GM21528 (cell line): ENCODE measurements around the gene CCDC122.

Source experiments
- ATAC-seq: cut with Tn5 transposase; IDR thresholded peaks from one replicate; pipeline ENCODE4 v1.9.1; 2021; ENCODE audit warnings: mild to moderate bottlenecking, moderate library complexity; ENCODE audit not compliant: unreplicated experiment, low FRiP score

CCDC122 gene

DNA sequence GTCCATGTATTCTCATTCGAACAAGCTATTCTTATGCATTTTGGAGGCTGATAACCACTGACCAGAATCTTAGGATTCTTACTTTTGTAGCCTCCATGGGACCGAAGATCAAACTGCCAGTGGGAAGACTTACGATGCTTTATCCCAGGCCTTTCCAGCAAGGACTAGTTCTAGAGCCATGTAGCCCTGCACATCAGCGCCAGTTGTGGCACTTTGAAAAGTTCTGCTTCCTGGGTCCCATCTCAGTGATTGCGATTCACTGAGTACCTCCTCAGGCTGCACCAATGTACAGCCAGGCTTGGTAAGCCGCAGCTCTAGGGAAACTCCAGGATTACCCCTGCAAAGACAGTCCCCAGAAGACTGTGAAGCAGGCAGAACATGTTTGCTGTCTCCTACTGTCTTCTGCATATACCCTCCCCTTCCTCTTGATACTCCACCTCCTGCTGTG lies 73.8 kb downstream of the CCDC122 start:
- no peak for ATAC-seq

DNA sequence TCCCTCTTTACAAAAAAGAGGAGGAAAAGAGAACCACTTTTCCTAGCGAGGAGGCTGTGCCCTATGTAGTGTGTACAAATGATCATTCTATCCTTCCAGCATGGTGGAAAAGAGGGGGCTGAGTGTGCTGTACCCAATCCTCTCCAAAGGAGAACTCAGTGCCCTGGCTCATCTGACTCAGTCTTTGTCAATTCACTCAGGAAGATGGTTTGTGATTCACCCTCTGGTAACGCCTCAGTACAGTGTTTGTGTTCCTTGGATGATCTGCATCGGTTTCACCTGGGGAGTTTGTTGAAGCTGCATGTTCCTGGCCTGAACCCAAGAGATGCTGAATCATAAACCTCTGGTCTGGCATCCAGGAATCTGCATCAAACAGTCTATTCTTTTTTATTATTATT lies 74.5 kb downstream of the CCDC122 start:
- ATAC-seq: no peak

DNA sequence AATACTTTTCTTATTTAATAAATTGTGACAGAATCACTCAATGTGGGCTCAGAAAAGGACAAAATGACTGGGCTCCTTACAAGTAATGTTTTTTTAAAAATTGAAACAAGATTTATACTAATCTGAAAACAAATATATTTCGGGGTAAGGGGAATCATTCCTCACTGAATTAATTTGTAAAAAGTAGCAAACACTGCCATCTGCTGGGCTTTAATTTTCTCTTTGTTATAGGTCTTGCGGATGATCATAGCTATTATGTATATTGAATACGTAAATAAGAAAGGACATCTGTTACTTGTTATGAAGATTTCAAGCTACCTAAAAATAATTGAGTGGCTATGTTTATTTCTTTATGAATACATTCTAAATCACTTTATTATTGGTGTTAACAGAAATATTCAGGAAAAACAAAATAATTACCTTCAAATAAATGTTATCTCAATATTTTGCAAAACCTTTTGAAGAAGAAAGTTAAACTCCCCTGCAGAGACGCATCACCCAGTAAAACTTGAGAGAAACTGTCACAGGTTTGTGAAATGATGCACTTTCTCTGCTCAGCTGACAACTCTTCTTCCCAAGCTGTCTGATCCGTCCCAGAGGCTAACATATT lies 75.0 kb downstream of the CCDC122 start:
- ATAC-seq: no peak

DNA sequence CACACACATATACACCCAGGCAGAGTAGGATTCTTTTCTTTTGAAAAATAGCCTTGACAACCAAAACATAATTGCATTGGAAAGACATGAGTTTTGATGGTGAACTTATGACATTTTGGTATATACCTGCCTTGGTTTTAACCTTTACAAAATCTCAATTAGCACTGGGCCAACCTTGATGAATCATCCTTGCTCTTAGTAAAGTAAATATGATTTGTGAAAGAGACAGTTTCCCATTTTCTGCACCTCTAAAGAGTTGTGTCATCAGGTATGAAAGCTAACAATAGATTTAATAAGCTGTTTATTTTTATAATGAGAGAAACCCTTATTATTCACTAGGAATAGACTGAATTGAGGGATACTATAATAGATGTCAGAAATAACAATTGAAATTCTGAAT lies 77.0 kb downstream of the CCDC122 start:
- ATAC-seq: no peak

DNA sequence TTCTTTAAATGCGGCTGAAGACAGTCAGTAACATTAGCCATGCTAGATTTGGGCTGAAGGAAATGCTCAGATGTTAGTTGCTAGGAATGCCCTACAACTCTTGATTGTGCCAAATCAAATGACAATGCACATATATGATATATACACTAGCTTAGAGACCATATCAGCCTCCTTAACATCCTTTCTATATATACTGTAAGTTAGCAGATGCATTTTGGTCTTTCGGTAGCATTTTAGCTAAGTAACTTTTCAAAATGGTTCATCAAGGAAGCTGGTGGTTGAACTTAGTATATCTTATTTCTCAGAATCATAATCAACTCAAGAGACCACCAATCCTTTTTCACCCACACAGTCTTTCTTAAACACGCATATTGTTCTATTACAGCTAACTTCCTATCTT lies 78.7 kb downstream of the CCDC122 start:
- ATAC-seq: no peak

DNA sequence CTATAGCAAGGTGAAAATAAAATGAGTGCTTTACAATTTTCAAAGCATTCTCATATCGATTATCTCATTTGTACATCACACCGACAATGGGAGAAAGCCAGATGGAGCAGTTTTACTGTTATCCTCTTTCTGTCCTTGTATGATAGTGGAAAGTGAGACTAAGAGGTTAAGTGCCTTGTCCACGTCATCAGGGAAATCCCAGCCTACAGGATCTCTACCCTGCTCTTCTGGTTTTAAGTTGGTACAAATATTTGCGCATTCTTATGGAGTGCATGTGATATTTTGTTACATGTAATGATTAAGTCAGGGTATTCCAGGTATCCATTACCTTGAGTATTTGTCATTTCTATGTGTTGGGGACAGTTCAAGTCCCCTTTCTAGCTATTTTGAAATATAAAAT lies 80.3 kb downstream of the CCDC122 start:
- no peak for ATAC-seq

DNA sequence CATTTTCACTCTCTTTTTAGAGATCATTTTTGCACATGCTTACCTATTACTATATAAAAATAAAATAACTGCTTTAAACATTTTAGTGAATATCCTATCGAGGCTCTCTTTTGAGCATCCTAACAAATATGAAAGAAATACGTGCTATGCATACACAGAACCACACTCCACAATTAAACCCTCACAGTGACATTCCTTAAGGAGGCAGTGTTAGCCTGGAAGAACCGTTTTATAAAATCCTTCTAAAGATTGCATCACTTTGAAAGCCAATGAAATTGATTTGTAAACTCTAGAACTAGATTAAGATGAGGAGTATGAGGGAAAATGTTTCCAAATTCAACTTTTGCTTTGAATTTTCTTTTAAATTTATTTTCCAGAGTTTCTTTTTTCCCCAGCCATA lies 81.7 kb downstream of the CCDC122 start:
- no peak for ATAC-seq

DNA sequence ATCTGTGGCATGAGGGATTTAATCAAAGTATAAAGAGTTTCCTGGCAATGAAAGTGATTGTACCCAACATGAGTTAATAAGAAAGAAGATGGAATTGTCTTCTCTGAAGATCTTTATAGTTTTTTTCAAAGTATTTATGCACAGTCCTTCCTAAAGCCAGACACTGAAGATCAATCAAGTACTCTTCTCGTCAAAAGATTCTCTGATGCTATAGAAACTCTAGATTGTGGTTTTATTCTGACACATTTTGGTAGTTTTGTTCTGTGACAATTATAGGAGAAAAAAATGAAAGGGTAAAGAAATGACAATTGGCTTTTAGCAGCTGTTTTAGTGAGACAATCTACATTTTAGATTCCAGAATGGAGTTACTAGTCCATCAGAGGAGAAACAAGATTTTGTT lies 82.4 kb downstream of the CCDC122 start:
- ATAC-seq: no peak

DNA sequence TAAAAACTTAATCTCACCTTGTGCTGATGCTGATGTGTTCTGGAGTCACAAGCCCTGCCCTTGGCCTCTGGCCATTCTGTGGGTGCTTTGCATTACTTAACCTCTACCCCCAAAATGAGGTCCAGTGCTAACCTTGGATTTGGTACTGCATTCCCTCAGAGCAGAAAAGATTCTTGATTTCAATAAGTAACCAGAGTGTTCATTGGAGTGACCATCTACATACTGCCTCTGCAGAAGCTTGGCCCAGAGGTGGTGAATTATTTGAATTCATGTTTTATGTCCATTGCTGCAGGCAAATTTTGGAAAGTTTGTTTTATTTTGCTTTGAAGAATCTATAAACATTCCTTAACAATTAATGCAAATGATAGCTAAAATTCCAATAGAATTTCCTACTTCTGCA lies 85.1 kb downstream of the CCDC122 start:
- no peak for ATAC-seq

DNA sequence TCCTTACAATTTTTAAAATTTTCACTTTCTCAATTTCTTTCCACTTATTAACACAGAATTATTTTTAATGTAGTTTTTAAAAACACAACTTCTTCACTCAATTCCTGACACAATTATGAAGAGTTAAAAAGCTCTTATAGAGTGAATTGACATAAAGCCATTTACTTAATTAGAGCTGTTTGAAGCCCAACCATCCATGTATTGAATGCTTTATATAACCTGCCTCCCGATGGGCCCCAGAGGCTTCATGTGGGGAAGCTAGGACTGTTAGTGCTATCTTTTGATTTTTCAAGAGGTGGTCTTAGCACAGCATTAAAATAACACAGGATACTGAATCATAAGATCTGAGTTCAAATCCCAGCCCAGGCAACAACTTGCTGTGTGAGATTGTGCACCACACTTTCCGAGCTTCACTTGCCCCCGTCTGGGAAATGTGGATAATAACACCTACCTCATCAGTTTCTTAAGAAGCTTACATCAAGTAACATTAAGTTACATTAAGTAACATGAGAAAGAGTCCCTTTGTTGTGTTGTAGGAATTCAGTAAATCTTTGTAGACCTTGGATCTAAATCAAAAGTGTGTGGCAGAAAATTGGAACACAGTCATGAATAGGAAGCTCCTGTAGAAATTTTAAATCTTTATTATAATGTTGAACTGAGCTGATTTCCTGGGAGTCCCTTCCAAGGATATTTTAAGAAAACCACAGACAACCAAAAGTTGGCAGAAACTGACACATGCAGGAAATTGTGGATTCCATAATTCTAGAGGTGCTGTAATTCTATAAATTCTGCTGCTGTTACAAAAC lies 87.3 kb downstream of the CCDC122 start:
- no peak for ATAC-seq

DNA sequence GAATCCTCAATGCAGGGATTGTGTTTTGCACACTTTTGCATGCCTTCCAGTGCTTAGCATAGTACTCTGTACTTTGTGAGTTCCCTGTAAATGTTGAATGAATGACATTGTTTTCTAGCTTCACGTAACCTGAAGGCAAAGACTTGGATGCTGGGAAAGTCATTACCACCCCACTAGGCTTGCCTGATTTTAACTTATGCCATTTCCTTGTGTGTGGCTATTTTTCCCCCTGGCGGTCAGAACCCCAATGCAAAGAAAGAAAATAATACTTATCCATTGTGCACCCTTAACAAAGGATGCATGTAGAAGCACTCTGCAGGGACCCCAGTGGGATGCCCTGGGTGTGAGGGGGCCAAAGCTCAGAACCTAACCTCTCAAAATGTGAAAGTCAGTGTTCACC lies 91.5 kb downstream of the CCDC122 start:
- ATAC-seq: no peak

DNA sequence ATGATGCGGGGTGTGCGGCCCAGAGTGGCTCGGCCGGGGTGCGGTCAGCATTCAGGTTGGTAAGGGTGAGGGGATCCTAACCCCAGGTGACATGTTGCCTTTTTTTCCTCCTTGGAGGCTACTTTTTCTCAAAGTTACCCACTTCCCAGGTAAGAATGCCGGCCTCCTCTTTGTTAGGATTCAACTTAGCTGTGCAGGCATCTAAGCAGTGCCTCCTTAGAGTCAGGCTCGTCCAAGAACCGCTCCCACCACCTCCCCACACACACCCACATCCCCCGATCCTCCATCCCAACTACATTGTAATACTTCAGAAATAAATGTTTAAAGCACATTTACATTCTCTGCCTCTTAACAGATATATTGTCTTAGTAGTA lies 92.0 kb downstream of the CCDC122 start:
- no peak for ATAC-seq

DNA sequence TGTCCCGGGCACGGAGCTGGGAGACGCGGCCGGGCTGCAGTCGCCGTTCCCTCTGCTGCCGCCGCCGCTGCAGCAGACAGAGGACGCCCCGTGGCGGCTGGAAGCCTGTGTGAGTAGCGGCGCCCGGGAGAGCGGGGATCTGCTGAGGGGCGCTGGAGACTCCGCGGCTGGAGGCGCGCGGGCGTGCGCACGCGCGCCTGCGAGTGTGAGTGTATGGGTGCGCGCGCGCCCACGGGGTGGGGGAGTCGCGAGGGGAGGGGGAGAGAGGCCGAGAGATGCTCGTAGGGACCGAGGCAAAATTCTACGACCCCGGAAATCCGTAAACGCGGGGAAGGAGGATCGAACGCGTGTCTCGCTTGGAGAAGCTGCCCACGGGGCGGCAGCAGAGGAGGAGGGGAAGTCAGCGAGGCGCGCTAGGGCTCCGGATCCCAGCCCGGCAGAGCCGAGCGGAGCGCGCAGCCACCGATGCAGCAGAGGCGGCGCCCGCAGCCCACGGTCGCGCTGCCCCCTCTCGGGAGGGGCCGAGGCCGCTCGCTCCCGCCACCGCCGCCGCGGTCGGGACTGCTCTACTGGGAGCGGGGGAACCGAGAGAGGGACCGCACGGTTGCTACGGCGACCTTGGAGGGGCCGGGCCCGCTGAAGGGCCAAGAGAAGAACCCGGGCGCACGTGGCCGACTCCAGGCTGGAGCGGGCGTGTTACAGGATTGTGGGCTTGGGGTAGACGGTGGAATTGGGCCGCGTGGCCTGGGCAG lies 92.6 kb downstream of the CCDC122 start, which contains the start of gene ENOX1:
Gene ENOX1, minus strand, starts transcription at position 207 of the 752 bp plus-strand sequence.
- no peak for ATAC-seq

DNA sequence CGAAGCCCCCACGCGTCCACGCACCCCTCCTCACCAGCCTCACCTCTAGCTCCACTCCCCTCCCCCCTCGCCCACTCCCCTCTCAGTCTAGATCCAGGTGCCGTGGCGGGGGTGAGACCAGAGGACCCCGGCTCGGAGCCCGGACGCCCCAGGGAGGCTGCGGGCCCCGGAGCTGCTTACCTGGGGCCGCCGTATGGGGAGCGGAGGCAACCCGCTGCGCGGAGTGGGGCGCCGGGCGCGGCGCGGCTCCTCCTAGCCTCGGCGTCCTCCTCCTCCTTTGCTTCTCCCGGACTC lies 93.1 kb downstream of the CCDC122 start:
- ATAC-seq: no peak
